Daoy (cell line): ENCODE data around the gene VPS33A. TPM values are rescaled to one million over a fixed set of nuclear protein-coding genes. Genes with fewer than 3 reads are reported as not detected.
A peak's percentile ranks its signal among the peaks of the same experiment; 100 is the strongest.
"Not testable (repeated sequence)": the region's sequence is repeated elsewhere in the genome, so short reads cannot be mapped to it uniquely, and the experiment has no call there.

Source experiments
- DNase-seq: peaks from one replicate; pipeline ENCODE4 v3.0.0-alpha.2; 2015; ENCODE audit warnings: low read depth
- total RNA-seq: library from RNA; depleted of rRNA; stranded (reverse); fragments of >200 nt; shearing (Covaris generic); gene quantifications from 2 replicates; pipeline ENCODE4 v1.2.3, GENCODE V29; 2014; rRNA removed

VPS33A gene
- 36.4 and 37.8 TPM in 2 replicates for total RNA-seq

DNA sequence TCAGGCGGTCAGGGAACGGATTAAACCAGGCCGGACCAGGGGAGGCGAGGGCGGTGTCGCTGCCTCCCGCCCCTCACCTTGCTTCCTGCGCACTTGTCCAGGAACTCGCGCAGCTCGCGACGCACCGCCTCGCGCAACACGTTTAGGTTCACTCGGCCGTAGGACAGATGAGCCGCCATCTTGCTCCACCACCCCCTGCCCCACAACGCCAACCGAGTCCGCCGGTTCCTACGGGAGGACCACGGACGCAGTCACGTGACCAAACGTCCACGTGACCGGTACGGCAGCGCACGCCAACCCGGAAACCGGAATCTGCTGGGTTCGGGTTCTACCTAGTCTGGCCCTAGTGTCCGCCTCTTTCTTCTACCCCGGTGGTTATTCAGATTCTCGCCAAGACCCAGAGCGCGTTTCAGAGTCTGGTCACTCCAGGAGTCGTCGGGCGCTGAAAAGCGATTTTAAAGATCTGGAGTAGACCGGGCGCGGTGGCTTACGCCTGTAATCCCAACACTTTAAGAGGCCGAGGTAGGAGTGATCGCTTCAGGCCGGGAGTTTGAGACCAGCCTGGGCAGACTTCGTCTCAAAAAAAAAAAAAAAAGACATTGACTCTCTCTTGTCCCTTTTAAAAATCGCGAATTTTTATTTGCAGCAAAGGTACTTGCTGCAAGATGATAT is at the start of gene VPS33A:
VPS33A (minus strand) TSS at position 265 of the 672 bp plus-strand sequence; CDS start at position 179, 86 bp downstream.
- DNase-seq: peak; percentile 99

DNA sequence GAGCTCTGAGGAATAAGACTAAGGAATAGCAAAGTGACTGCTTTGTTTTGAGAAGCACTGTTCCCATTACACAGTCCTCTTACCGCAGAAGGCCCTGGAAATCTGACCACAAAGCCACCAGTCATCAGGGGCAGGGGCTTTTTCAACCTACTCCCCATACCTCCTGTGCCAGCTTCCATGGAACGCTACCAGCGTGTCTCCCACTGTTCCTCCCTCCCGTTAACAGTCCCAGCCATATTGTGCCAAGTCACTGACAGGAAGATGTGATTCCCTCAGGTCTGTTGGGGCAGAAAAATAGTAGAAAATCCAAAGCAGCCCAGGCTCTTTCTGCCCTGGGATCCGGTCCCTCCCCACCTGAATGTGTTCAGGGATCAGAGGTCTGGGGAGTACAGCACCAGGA is 46.6 kb upstream of the VPS33A start:
- peak; percentile 20 for DNase-seq

DNA sequence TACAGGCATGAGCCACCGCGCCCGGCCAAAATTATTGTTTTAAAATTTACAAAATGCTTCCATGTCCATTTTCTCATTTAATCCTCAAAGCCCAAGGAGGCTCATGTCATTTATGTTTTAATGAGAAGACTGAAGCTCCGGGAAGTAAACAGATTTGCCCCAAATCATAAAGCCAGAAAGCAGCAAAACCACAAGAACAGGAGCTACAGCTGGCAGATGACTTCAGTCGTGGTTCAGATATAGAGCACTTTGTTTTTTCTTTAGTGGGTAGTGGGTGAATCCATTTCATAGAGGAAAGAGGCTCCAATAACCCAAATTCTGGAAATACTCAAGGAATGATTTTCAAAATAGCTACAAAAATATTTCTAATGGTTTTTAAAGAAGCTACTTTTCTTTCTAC is 45.4 kb upstream of the VPS33A start:
- no peak for DNase-seq

DNA sequence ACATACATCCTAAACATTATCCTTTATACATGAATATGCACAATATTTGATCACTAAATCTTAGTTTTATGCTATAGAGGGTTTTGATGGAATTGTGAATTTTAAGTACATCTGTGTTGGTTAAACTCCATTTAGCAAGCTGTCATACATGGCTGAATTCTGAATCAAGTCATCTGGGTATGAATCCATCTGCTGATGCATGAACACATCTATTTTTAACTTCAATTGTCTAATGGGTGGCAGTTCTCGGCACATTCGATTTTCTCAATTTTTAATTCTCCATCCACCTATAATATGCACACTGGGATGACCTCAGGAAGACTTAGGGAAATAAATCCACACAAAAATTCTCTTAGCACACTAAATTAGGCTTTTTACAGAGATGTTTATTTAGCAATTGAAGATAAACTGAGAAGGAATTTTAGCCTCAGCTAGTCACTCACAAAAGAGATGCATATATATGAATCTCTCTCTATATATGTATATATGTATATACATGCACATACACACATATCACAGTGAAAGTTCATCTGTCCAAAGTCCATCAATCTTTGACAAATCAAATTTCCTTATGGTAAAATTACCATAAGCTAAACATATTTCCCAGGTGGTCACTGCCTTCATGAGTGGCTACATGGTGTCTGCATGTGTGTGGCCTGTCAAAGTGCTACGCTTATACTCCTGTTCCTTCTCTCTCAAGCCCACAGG is 44.5 kb upstream of the VPS33A start:
- no peak for DNase-seq

DNA sequence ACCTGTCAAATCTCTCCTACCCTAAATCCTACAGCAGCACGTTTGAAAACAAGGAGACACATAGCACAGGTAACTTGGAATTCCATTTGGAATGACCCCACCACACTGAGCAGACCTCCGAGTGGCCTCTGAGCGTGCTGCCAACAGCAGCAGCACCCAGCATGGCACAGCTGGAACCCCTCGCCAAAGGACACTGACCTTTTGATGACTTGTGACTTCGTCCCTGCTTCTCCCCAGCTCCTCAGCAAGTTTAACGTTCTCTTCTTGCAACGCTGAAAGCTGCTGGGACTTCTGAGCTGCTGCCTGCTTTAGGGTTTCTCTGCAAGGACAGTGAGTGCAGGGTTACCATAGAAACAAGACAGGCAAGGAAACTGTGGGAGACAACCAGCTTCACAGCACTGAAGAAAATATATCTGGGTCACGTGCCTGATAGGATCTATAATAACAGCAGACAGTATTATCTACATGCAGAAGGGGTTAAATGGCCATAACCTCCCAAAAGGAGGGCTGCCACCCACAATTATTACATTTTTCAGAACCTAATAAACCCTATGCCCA is 43.3 kb upstream of the VPS33A start:
- no peak for DNase-seq

DNA sequence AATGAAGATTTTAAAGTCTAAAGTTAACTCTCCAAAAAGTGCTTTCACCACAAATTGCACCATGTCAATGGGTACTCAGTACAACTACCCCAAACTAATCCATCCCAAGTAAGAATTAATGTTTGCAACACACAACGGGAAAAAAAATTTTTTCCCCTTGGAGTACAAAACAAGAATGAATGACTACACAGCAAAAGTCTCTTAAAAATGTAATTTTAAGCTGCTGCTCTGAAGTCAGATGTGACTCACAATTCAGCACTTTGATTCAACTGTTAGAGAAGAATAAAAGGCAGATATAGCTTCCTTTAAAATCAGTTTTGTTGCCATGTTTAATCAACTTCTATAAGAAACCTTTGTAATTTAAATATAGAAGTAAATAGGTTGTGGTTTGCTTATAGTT is 42.5 kb upstream of the VPS33A start:
- no peak for DNase-seq

DNA sequence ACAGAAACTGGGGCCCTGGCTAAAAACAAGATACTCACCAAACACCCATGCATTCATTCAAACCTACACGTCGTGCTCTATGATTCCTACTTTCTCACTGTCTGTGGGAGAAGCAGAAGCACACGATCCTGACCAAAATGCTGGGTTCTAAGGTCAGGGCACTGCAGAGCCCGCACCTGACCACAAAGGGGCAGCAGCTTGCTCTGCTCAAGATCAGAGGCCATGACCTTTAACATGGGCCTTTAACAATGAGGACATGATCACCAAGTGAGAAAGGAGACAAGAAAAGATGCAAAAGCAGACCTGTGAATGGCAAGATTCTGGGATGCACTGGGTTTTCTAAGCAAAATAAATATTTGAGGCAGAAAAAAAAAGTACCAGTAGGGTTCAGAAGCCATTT is 40.1 kb upstream of the VPS33A start:
- DNase-seq: no peak

DNA sequence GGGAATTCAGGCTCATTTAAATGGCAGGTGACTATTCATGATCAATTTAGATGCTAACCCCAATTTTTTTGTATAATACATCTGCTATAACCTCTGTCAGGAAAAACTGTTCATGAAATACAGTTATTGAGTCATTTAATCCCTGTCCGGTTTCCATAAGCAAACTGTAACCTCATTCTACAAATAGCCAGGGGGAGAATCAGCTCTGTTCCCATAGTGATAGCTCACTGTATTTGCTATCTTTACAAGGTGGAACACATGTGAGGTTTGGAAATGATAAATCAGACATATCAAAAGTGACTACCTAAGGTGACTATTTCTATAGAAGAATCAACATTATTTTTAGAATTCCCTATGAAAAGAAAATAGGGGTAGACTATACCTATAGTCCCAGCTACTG is 38.6 kb upstream of the VPS33A start:
- no peak for DNase-seq

DNA sequence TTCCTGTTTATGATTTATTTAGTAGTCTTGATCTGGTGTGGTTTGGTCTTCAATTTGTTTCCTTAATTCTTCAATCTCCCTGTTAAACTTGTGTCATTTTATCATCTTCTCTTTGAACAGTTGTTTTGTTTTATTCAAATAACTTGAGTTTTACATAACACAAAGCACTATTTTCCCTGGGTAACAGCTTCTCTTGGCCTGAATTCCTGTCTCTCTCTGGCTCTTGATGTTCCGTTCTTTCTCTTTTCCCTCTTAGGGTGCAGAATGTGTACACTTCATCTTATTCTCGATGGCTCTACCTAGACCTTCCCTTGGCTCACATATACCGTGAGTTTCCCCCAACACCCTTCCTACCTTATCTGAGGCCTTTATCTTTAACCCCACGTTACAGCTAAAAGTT is 36.8 kb upstream of the VPS33A start:
- DNase-seq: no peak

DNA sequence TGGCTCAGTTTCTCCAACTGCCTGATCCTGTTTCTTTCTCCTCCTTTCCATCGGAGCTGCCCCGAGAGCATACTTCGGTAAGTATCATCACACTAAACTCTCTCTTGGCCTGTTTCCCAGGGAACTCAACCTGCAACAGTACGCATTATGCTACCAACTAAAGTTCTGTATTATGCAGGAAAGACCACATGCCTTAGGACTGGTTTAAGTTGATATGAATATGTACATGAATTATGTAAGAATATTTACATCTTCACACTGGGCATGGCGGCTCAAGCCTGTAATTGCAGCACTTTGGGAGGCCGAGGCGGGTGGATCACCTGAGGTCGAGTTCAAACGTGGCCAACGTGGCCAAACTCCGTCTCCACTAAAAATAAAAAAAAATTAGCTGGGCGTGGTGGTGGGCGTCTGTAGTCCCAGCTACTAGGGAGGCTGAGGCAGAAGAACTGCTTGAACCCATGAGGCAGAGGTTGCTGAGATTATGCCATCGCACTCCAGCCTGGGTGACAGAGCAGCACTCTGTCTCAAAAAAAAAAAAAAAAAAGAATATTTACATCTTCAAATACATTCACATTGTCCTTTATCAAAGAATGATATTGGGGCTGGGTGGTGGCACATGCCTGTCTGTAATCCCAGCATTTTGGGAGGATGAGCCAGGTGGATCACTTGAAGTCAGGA is 31.9 kb upstream of the VPS33A start:
- DNase-seq: no peak

DNA sequence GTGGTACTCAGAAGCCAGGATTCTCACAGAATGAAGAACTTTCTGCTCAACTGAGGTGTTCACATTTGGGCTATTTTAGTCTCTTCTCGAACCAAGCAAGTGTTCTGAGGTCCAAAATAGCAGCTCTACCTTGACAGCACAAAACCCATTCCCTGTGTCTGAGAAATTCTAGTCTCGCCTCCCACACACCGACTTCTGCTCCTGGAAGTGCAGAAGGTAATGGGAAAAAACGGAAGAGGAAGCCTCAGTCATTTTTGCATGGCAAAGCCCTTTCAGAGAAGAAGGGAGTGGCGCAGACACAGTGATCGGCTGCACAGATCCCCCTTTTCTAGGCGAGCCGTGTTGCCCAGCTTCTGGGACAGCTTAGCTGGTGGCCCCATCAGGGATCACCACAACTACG is 31.2 kb upstream of the VPS33A start:
- no peak for DNase-seq

DNA sequence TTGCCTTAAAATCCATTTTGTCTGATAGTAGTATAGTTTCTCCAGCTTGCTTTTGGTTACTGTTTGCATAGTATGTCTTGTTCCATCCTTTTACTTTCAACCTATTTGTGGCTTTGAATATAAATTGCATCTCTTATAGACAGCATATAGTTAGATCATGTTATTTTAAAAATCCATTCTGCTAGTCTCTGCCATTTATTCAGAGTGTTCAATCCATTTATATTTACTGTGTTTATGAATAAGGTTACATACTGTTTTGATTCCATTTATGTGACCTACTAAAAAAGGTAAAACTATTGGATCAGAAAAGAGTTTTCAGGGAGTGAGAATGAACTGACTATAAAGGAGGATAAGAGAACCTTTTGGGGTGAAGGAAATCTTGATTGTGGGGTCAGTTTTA is 29.6 kb upstream of the VPS33A start:
- DNase-seq: no peak

DNA sequence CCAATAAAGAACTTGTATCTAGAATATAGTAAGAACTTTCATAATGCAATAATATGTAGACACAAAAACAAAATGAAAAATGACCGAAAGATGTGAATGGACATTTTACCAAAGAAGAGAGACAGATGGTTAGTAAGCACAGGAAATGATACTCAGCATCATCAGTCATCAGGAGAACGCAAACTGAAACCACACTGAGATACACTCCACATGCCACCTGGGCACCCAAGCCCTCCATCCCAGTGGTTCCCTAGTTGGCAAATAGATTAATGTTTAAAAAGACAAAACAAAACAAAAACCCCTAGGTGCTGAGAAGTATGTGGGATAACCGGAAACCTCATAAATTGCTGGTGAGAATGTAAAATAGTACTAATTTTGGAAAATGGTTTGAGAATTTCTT is 26.8 kb upstream of the VPS33A start:
- DNase-seq: no peak

DNA sequence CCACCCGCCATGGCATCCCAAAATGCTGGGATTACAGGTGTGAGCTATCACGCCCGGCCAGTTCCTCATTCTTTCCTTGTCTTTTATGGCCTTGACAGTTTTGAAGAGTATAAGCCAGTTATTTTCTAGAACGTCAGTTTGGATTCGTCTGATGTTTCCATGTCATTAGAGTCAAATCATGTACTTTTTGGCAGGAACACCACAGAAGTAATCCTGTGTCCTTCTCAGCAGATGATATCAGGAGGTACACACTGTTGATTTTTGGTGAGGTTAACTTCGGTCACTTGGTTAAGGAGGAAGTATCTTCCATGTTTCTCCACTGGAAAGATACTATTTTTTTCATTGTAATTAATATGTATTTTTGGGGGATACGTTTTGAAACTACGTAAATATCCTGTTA is 25.1 kb upstream of the VPS33A start:
- DNase-seq: no peak

DNA sequence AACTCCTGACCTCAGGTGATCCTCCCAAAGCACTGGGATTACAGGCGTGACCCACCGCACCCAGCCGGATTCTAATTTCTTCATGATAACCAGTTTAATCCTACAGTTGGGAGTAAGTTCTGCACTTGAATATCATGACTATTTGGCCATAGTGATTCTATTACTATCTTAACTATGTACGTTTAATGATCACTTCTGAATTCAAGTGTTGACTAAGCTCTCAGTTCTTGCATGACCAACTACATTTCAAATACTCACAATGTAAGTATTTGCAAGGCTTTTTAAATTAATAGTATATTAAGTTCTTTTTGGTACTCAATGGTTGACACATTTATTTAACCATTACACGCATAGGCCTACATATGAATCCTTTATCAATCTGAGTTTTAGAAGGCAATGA is 17.4 kb upstream of the VPS33A start:
- DNase-seq: no peak

DNA sequence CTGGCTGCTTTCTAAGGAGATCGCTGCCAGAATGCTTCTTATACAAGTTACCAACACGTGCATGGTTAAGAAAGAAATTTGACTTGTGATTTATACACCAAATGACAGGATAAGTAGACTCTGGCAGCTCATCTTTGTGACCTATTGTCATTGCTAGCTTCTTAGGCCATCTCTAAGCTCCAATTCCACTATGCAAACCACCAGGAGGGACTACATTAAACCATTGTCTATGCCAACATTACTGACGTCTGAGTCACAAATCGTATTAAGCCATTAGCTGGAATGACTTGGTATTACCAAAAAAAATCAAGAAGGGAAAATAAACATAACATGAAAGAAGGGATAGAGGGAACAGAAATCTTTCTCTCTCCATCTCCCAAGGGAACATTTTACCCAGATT is 15.8 kb upstream of the VPS33A start:
- peak; percentile 33 for DNase-seq

DNA sequence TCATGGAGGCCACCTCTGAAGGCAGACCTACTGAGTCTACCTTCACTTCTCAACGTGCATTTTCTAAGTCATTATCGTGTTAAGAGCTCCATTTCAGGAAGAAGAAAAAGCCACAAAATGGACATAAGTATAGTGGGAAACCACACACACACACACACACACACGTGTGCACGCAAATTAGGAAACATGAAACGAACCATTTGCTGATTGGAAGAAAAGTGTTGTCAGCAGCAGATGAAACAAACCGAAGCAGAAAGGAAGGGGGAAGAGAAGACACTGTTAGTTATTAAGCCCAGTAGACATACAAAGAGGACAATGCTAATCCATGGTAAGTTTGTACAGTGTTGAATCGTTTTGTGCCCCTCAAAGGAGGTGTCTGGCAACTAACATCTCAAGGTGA is 9.9 kb upstream of the VPS33A start:
- no peak for DNase-seq

DNA sequence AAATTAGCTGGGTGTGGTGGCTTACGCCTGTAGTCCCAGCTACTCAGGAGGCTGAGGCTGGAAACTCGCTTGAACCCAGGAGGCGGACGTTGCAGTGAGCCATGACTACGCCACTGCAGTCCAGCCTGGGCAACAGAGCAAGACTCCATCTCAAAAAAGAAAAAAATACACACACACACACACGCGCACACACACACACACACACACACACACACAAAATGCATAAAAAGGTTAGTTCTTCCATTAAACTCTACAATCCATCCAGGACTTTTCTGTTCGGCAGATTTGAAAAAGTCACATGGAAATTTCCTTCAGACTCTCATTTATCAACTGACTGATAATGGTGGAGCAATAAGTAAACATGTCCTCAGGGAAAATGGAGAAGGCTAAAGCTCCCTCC is 9.2 kb upstream of the VPS33A start:
- DNase-seq: no peak

DNA sequence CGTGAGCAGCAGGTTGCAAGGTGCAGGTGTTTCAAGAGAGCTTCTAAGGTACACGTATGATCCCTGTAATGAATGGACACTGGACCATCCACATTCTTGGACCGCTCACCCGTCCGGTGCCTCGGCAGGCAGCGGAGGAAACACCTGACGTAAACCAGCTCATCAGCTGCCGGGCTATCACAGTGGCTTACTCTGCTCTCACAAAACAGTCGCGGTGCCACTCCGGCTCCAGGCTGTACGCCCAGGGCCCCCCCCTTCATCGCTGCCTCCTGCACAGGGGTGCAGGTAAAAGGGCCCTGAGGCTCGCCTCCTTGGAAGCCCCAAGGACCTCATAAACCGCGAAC is 436 bp downstream of the VPS33A start:
- DNase-seq: no peak

DNA sequence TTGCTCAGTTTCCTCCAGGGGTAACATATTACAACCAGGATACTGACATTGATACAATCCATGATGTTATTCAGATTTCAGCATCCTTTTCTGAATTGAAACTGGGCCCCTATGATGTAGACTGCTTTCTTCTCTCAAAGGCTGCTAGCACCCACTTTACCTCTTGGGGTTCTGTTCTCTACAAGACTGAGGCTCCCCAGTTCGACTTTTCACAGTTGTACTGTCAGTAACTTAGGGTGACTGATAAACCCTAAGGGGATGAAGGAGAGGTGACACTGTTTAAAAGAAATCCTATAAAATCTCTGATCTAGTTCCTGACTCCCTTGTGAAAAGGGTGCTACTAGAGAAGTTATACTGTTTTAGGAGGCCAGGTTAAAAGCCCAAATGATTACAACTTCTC is 818 bp downstream of the VPS33A start:
- DNase-seq: no peak

DNA sequence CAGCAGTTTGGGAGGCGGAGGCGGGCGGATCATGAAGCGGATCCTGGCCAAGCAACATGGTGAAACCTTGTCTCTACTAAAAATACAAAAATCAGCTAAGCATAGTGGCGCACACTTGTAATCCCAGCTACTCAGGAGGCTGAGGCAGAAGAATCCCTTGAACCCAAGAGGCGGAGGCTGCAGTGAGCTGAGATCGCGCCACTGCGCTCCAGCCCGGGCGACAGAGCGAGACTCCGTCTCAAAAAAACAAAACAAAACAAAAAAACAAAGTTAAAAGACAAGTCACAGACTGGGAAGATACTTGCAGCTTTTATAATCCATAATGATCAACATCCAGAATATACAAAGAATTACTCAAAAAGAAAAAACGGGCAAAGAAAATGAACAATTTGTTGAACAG is 5.6 kb downstream of the VPS33A start:
- not testable (repeated sequence) for DNase-seq

DNA sequence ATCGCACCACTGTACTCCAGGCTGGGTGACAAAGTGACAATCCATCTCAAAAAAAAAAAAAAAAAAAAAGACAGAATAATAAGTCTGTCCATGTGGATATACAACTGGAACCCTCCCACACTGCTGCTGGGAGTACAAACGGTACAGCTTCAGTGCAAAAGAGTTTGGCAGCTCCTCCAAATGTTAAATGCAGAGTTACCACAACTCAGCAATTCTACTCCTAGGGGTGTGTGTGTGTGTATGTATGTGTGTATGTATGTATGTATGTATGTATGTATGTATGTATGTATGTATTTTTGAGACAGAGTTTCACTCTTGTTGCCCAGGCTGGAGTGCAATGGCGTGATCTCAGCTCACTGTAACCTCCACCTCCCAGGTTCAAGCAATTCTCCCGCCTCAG is 7.4 kb downstream of the VPS33A start:
- DNase-seq: not testable (repeated sequence)

DNA sequence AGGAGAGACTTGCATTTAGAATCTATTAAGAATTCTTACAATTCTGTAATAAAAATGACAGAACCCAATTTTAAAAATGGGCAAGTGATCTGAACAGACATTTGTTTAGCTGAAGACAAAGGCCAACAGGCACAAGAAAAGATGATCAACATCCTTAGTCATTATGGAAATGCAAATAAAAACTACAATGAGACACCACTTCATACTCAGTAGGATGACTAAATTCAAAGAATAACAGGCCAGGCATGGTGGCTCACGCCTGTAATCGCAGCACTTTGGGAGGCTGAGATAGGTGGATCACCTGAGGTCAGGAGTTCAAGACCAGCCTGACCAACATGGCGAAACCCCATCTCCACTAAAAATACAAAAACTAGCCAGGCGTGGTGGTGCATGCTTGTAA is 7.8 kb downstream of the VPS33A start:
- DNase-seq: not testable (repeated sequence)
